GM18868 (cell line): ENCODE measurements around the gene MYLK.

Source experiments
- ATAC-seq: cut with Tn5 transposase; IDR thresholded peaks from one replicate; pipeline ENCODE4 v1.9.1; 2021; ENCODE audit warnings: mild to moderate bottlenecking, moderate library complexity; ENCODE audit not compliant: unreplicated experiment

MYLK gene

GRCh38 chr3:123655400-123655799 is 228.7 kb downstream of the MYLK start:
- ATAC-seq = no peak

- no peak for ATAC-seq
Observed at GRCh38 chr3:123653221-123653682, 230.9 kb downstream of the MYLK start.

GRCh38 chr3:123652342-123652984 is 231.7 kb downstream of the MYLK start:
- no peak for ATAC-seq

- ATAC-seq = no peak
Observed at GRCh38 chr3:123651449-123652341, 232.4 kb downstream of the MYLK start.

- ATAC-seq = no peak
Observed at GRCh38 chr3:123650101-123650500, 234.0 kb downstream of the MYLK start.

GRCh38 chr3:123648696-123649405 is 235.3 kb downstream of the MYLK start:
- no peak for ATAC-seq

- ATAC-seq = no peak
Observed at GRCh38 chr3:123644358-123644757, 239.8 kb downstream of the MYLK start.

GRCh38 chr3:123642957-123643330 is 241.2 kb downstream of the MYLK start:
- ATAC-seq = no peak

- peak; percentile 92 for ATAC-seq
Observed at GRCh38 chr3:123642182-123642956, 241.8 kb downstream of the MYLK start.

GRCh38 chr3:123641505-123641904 is 242.6 kb downstream of the MYLK start:
- ATAC-seq = no peak

- no peak for ATAC-seq
Observed at GRCh38 chr3:123640740-123641462, 243.2 kb downstream of the MYLK start.

- no peak for ATAC-seq
Observed at GRCh38 chr3:123640311-123640710, 243.8 kb downstream of the MYLK start.

GRCh38 chr3:123638936-123639689 is 245.0 kb downstream of the MYLK start:
- no peak for ATAC-seq

GRCh38 chr3:123637841-123638240 is 246.3 kb downstream of the MYLK start:
- ATAC-seq = no peak

- no peak for ATAC-seq
Observed at GRCh38 chr3:123637131-123637530, 247.0 kb downstream of the MYLK start.

GRCh38 chr3:123636431-123636841 is 247.7 kb downstream of the MYLK start:
- no peak for ATAC-seq

GRCh38 chr3:123635717-123636116 is 248.4 kb downstream of the MYLK start:
- no peak for ATAC-seq

GRCh38 chr3:123635217-123635616 is 248.9 kb downstream of the MYLK start:
- ATAC-seq = no peak
